ENCODE data around the gene TFF1.

DNA sequence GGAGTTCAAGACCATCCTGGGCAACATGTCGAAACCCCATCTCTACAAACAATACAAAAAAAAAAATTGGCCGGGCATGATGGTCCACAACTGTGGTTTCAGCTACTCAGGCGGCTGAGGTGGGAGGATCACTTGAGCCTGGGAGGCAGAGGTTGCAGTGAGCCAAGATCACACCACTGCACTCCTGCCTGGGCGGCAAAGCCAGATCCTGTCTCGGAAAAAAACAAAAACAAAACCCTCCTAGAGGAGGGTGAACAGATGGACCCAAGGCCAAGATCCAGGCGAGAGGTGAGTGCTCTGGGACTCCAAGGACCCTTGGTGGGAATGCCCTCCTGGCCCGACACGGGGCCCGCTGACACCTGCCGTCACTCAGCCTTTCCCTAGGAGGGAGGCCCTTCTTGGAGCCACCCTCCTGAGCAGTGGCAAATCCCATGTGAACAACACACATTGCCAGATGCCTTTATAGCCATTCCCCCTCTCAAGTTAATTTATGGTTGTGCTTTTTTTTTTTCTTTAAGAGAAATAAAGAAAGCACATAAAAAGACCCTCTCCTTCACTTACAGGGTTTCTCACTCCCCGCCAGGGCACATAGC is 15.9 kb downstream of the TFF1 start:
- TF ChIP-seq CTCF (IDR thresholded peaks at IDR 0.05), result no peak
- TF ChIP-seq ZFX (IDR thresholded peaks at IDR 0.05; ENCODE audit: borderline replicate concordance), result no peak

All from 22Rv1 (cell line).